Measurements from ENCODE around the gene COL9A1. TPM values are rescaled to one million over a fixed set of nuclear protein-coding genes. Genes with fewer than 3 reads are reported as not detected.
A peak's percentile ranks its signal among the peaks of the same experiment; 100 is the strongest.

The COL9A1 gene
- total and polyA plus RNA-seq, 2 of the 4 experiments (the other 2 are of a cell fraction) = not detected

DNA sequence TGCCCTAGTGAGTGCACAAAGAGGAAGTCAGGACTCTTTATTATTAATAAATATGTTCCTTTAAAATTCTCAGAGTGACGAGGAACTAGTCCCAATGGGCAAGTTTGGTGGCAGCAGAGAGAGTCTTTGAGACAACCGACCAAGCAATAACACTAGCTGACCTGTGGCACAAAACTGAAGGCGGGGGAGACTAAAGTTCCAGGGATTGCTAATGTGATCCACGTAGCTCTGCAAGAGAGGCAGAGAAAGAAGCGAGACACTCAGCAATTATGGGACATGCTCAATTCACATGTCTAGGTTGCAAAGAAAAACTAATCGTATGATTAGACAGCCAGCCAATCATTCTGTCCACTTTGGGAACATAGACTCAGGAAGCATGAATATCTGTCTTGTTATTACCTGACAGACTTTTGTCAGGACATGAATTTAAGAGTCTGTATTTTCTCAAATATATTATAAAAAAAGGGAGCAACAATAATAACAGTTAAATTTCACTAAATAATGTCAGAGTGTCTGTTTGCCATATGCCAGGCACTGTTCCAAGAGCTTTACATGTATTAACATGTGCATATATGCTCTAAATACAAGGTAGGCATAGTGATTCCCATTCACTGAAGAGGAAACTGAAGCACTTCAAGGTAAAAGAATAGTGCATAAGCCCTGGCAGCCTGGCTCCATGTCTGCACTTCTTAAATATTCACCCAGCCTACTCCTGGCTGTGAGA is 81.0 kb downstream of the COL9A1 start (continued):
- TF ChIP-seq RFX5 (IDR thresholded peaks at IDR 0.05; ENCODE audit: low read depth, low read length) = no peak

DNA sequence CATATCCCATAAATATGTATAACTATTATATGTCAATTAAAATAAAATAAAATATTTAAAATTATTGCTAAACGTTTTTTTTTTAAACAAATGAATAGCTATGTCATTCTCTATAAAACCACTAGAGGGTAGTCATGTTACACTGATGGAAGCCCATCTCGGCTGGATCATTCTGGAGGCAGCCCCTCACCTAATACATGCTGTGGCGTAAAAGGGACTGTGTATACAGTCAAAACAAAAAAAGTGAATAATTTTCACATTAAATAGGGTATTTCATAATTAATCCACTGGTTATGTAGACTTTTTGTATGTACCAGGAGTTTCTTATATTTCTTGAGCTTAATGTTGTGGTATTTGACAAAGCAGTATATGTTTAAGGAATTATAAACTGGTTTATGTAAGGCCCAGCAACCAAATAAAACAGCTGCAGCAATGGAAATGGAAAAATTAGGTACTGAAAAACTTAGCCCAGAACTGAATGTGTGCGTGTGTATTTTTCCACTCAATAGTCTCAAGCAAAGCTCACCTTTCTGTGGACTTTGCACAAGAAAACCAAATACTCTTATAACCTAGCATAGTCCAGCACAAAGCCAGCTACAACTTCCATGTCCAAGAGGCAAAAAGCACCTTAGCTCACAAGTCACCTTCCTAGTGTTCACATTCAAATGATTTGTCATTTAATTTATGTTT is 81.7 kb downstream of the COL9A1 start:
- no peak overlapping the region for H3K18ac ChIP-seq (ENCODE audit: low read depth, low read length)
- no peak overlapping the region for H3K9ac ChIP-seq (ENCODE audit: low read depth, low read length)
- H2BK5ac ChIP-seq (ENCODE audit: low read depth, low read length, poor library complexity, severe bottlenecking) = no peak overlapping the region
- no peaks in the 10 kb centered on the region for H3K9me1 ChIP-seq (ENCODE audit: insufficient read depth, low read length)
- H2BK15ac ChIP-seq (ENCODE audit: low read depth, low read length) = no peak overlapping the region
- H3K36me3 ChIP-seq (ENCODE audit: control insufficient read depth, insufficient read depth, low read length) = no peaks in the 10 kb centered on the region
- peak; percentile 87 for ATAC-seq (ENCODE audit: low read depth)
- no peak overlapping the region for H3K23ac ChIP-seq (ENCODE audit: low read depth, low read length)
- no peak overlapping the region for H2BK120ac ChIP-seq (ENCODE audit: low read depth, low read length)
- H3K4ac ChIP-seq (ENCODE audit: low read depth, low read length) = no peak overlapping the region
- TF ChIP-seq CEBPB (IDR thresholded peaks at IDR 0.05; ENCODE audit: low read depth, low read length) (no peak), SMC3 (IDR thresholded peaks at IDR 0.05; ENCODE audit: low read depth, low read length) (peak; percentile 41; the same call in 1 of the 2 replicates), RAD21 (IDR thresholded peaks at IDR 0.05; ENCODE audit: low read length) (peak; percentile 72), CTCF (conservative IDR thresholded peaks at IDR 0.05; ENCODE audit: low read depth, low read length) (peak; percentile 62)
- no peak overlapping the region for H2BK20ac ChIP-seq (ENCODE audit: low read depth, low read length)
- H4K20me1 ChIP-seq (ENCODE audit: insufficient read depth, low read length) = no peaks in the 10 kb centered on the region
- POLR2A ChIA-PET (ENCODE audit: unreplicated experiment) = no interaction called here
- H3K4me2 ChIP-seq (ENCODE audit: low read depth, low read length) = no peak overlapping the region
- H3K14ac ChIP-seq (replicated peaks; ENCODE audit: low read depth, low read length) = no peak overlapping the region
- in situ Hi-C loops (cut with MboI; ENCODE audit: low sequenced_read_pairs) = loop anchor here (5.0 to 25.0 kb wide), 2 partner anchors 146 to 466 kb away; no protein-coding TSS in a partner anchor
- H3K27ac ChIP-seq (ENCODE audit: insufficient read depth, low read length) = no peak overlapping the region
- no CpG with 5 or more reads among the region's 4 CpGs for WGBS, 2 experiments (ENCODE audit: extremely low coverage in 2 of 2, insufficient read length in 1 of 2)
- no peak overlapping the region for H4K8ac ChIP-seq (ENCODE audit: low read depth in 2 of 2, low read length in 2 of 2)
- no TSS peak for BruUV-seq (replicated peaks)
- CTCF ChIA-PET = interaction anchor here (0.6 to 3.4 kb wide), 14 partner anchors 9 to 1514 kb away, joined by 3 to 34 read pairs (median 8); no protein-coding TSS in a partner anchor
- H3K27me3 ChIP-seq (ENCODE audit: control insufficient read depth, insufficient read depth, low read length) = peaks cover 6% of the 10 kb centered on the region
- H2AFZ ChIP-seq (replicated peaks; ENCODE audit: low read length, poor library complexity) = no peak overlapping the region
- H4K91ac ChIP-seq (ENCODE audit: insufficient read depth, low read depth, low read length) = no peak overlapping the region
- no peak overlapping the region for H2AK9ac ChIP-seq (replicated peaks; ENCODE audit: low read depth, low read length, poor library complexity)
- H3K9me3 ChIP-seq (ENCODE audit: control insufficient read depth, insufficient read depth, low read length) = no peaks in the 10 kb centered on the region
- H3K4me3 ChIP-seq (ENCODE audit: insufficient read depth, low read depth, low read length) = no peak overlapping the region
- H4K5ac ChIP-seq (ENCODE audit: low read depth, low read length) = no peak overlapping the region
- no peak overlapping the region for H2AK5ac ChIP-seq (ENCODE audit: low read depth, low read length)
- H3K79me1 ChIP-seq (ENCODE audit: low read depth in 1 of 2, low read length in 2 of 2) = no peaks in the 10 kb centered on the region
- H3K4me1 ChIP-seq (ENCODE audit: control insufficient read depth, insufficient read depth, low read length) = no peaks in the 10 kb centered on the region
- intact Hi-C loops (cut with micrococcal nuclease) = loop anchor here (1.0 to 5.0 kb wide), 7 partner anchors 68 to 791 kb away; partner anchors contain the start of gene B3GAT2
- H3K56ac ChIP-seq (ENCODE audit: extremely low read depth, insufficient read depth, low read length) = no peak overlapping the region
- dilution Hi-C loops (cut with HindIII; ENCODE audit: low sequenced_read_pairs, unreplicated experiment) = no loop called here
- DNase-seq = peak; percentile 20
